ENCODE data around the gene OBSL1. TPM values are rescaled to one million over a fixed set of nuclear protein-coding genes. Genes with fewer than 3 reads are reported as not detected.

The OBSL1 gene
- total RNA-seq, 1 experiment from 2014 or later: 76.5 TPM

DNA sequence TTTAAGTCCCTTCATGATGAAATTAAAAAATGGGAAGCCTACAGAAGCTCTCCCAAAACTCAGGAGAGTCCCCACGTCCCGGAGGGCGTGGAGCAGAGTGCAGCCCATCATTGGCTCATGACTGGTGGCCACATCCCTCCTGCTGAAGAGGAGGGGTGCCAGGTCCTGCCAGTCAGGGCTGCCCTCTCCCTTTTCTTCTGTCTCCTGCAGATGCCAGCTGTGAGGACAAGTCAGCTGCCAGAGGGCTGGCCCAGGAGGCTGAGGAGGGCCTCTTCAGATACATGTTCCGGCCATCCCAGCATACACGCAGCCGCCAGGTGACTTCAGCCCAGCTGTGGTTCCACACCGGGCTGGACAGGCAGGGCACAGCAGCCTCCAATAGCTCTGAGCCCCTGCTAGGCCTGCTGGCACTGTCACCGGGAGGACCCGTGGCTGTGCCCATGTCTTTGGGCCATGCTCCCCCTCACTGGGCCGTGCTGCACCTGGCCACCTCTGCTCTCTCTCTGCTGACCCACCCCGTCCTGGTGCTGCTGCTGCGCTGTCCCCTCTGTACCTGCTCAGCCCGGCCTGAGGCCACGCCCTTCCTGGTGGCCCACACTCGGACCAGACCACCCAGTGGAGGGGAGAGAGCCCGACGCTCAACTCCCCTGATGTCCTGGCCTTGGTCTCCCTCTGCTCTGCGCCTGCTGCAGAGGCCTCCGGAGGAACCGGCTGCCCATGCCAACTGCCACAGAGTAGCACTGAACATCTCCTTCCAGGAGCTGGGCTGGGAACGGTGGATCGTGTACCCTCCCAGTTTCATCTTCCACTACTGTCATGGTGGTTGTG lies 3.4 kb upstream of the OBSL1 start:
- TF ChIP-seq, protein P1, sequence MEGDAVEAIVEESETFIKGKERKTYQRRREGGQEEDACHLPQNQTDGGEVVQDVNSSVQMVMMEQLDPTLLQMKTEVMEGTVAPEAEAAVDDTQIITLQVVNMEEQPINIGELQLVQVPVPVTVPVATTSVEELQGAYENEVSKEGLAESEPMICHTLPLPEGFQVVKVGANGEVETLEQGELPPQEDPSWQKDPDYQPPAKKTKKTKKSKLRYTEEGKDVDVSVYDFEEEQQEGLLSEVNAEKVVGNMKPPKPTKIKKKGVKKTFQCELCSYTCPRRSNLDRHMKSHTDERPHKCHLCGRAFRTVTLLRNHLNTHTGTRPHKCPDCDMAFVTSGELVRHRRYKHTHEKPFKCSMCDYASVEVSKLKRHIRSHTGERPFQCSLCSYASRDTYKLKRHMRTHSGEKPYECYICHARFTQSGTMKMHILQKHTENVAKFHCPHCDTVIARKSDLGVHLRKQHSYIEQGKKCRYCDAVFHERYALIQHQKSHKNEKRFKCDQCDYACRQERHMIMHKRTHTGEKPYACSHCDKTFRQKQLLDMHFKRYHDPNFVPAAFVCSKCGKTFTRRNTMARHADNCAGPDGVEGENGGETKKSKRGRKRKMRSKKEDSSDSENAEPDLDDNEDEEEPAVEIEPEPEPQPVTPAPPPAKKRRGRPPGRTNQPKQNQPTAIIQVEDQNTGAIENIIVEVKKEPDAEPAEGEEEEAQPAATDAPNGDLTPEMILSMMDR (IDR thresholded peaks at IDR 0.05; ENCODE audit: unreplicated experiment): no peak
- BruUV-seq (replicated peaks): no TSS peak
- Mint-ChIP-seq H3K9me3 (ENCODE audit: low read depth, unreplicated experiment) (no peaks in the 10 kb centered on the region), H3K27ac (ENCODE audit: unreplicated experiment) (no peak overlapping the region), H3K27me3 (ENCODE audit: unreplicated experiment) (peaks cover 8% of the 10 kb centered on the region), H3K4me1 (ENCODE audit: low read depth, unreplicated experiment) (peaks cover 21% of the 10 kb centered on the region), H3K36me3 (ENCODE audit: insufficient read depth, unreplicated experiment) (peaks cover 38% of the 10 kb centered on the region), H3K4me3 (ENCODE audit: low read depth, unreplicated experiment) (no peak overlapping the region)
- CTCF ChIA-PET: interaction anchor here (1.0 kb wide), 1 partner anchor 19 kb away, joined by 5 read pairs; no protein-coding TSS in a partner anchor
- DNase-seq: no peak
- intact Hi-C loops (cut with micrococcal nuclease; ENCODE audit: unreplicated experiment): no loop called here

DNA sequence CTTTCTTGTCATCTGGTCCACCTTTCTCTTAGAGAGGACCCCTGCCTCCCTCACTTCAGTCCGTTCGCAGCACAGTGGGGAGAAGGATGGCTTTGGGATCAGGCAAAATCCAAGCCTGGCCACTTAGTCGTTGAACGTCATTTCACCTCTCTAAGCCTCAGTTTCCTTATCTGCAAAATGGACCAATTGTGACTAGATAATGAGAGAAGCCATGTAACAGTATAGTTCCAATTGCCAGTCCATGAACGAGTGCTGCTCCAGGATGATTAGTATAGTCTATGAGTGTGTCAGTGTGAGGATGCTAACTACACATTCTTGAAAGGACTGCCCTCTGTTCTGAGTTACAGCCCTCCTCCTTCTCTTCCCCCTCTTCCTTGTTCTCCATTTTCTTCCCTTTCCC lies 1.8 kb upstream of the OBSL1 start:
- Mint-ChIP-seq H3K9me3 (ENCODE audit: low read depth, unreplicated experiment) (no peaks in the 10 kb centered on the region), H3K27ac (ENCODE audit: unreplicated experiment) (no peak overlapping the region), H3K4me3 (ENCODE audit: low read depth, unreplicated experiment) (no peak overlapping the region), H3K36me3 (ENCODE audit: insufficient read depth, unreplicated experiment) (peaks cover 41% of the 10 kb centered on the region), H3K4me1 (ENCODE audit: low read depth, unreplicated experiment) (peaks cover 21% of the 10 kb centered on the region), H3K27me3 (ENCODE audit: unreplicated experiment) (peaks cover 8% of the 10 kb centered on the region)
- intact Hi-C loops (cut with micrococcal nuclease; ENCODE audit: unreplicated experiment): no loop called here
- BruUV-seq (replicated peaks): no TSS peak
- TF ChIP-seq, protein P1 (IDR thresholded peaks at IDR 0.05; ENCODE audit: unreplicated experiment): no peak
- CTCF ChIA-PET: no interaction called here
- no peak for DNase-seq

DNA sequence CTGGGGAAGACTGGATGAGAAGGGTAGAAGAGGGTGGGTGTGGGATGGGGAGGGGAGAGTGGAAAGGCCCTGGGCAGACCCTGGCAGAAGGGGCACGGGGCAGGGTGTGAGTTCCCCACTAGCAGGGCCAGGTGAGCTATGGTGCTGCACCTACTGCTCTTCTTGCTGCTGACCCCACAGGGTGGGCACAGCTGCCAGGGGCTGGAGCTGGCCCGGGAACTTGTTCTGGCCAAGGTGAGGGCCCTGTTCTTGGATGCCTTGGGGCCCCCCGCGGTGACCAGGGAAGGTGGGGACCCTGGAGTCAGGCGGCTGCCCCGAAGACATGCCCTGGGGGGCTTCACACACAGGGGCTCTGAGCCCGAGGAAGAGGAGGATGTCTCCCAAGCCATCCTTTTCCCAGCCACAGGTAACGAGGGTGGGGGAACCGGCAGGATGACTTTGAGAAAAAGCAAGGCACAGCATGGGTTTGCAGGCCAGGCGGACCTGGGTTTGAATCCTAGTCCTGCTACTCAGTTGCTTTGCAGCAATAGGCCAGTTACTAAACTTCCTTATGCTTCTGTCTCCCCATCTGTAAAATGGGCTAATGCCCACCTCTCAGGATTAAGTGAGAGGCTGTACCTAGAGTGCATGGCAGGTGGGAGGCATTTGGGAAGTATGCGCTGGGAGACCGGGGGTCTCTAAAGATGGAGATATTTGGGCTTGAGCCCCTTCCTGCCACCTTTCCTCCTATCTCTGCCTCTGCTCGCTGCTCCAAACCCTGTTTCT lies 1.1 kb upstream of the OBSL1 start, which contains the start of gene INHA:
TSS of gene INHA (plus strand) at position 74 of the 765 bp plus-strand sequence. CDS start at position 139, 65 bp downstream.
- Mint-ChIP-seq H3K4me1 (ENCODE audit: low read depth, unreplicated experiment) (peaks cover 19% of the 10 kb centered on the region), H3K27ac (ENCODE audit: unreplicated experiment) (peak within 1 kb of the TSS; percentile 16), H3K4me3 (ENCODE audit: low read depth, unreplicated experiment) (peak within 1 kb of the TSS; percentile 51), H3K9me3 (ENCODE audit: low read depth, unreplicated experiment) (no peaks in the 10 kb centered on the region), H3K27me3 (ENCODE audit: unreplicated experiment) (peaks cover 8% of the 10 kb centered on the region), H3K36me3 (ENCODE audit: insufficient read depth, unreplicated experiment) (peaks cover 45% of the 10 kb centered on the region)
- no peak for DNase-seq
- BruUV-seq (replicated peaks): no TSS peak
- TF ChIP-seq, protein P1 (IDR thresholded peaks at IDR 0.05; ENCODE audit: unreplicated experiment): no peak
- CTCF ChIA-PET: no interaction called here
- intact Hi-C loops (cut with micrococcal nuclease; ENCODE audit: unreplicated experiment): no loop called here

DNA sequence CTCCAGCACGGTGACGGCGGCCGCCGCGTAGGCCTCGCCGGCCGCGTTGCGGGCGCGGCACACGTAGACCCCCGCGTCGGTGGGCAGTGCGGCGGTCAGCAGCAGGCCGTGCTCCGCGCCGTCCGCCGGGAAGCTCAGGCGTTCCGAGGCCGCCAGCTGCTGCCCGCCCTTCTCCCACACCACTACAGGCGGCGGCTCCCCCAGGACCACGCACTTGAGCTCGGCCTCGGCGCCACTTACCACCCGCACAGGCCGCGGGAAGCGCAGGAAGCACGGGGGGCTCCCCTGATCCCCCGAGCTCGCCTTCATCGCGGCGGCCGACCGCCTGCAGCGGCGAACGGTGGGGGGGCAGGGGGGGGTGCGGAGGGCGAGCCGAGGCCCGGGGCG lies 422 bp downstream of the OBSL1 start:
- H3K9me3 Mint-ChIP-seq (ENCODE audit: low read depth, unreplicated experiment): no peaks in the 10 kb centered on the region
- TF ChIP-seq, protein P1 (IDR thresholded peaks at IDR 0.05; ENCODE audit: unreplicated experiment): no peak
- H3K4me1 Mint-ChIP-seq (ENCODE audit: low read depth, unreplicated experiment): peaks cover 9% of the 10 kb centered on the region
- CTCF ChIA-PET: interaction anchor here (0.6 to 1.5 kb wide), 5 partner anchors 11 to 139 kb away, joined by 3 to 6 read pairs (median 4); no protein-coding TSS in a partner anchor
- BruUV-seq (replicated peaks): no TSS peak
- peaks cover 37% of the 10 kb centered on the region for H3K36me3 Mint-ChIP-seq (ENCODE audit: insufficient read depth, unreplicated experiment)
- peaks cover 6% of the 10 kb centered on the region for H3K27me3 Mint-ChIP-seq (ENCODE audit: unreplicated experiment)
- peak; percentile 25 for DNase-seq
- H3K4me3 Mint-ChIP-seq (ENCODE audit: low read depth, unreplicated experiment): peak overlapping the region; percentile 51
- intact Hi-C loops (cut with micrococcal nuclease; ENCODE audit: unreplicated experiment): no loop called here
- no peak overlapping the region for H3K27ac Mint-ChIP-seq (ENCODE audit: unreplicated experiment)

All from Calu3 (cell line).